GM12891 (cell line): ENCODE measurements around the gene RBKS.

Source experiments
- POLR2A ChIP-seq: IDR thresholded peaks from 2 replicates; pipeline ENCODE4 v1.6.1; 2011; ENCODE audit warnings: low read depth, low read length, control low read depth
- POLR2AphosphoS5 ChIP-seq: IDR thresholded peaks from 2 replicates; pipeline ENCODE4 v1.6.1; 2011; ENCODE audit warnings: low read depth, low read length, control low read depth
- TAF1 ChIP-seq: IDR thresholded peaks from 2 replicates; pipeline ENCODE4 v1.6.1; 2011; ENCODE audit warnings: low read depth, low read length, control low read depth

DNA sequence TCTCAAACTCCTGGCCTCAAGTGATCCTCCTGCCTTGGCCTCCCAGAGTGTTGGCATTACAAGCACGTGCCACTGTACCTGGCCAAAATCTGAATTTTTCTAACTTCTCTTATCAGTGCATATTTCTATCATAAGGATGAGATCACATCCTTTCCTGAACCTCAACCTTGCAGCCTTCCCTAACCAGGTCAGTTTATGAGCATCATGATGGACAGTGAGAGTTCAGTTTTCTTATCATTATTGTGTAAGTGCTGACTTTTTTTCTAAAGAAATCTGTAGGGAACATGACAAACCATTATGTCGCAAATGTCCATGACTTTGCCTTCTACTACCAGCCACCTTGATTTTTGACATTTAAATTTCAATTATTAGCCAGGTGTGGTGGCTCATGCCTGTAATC, 87.1 kb downstream of the RBKS start:
- TF ChIP-seq POLR2A, result no peak
- TF ChIP-seq POLR2AphosphoS5, result no peak
- TF ChIP-seq TAF1, result no peak
